ENCODE measurements around the gene ENKUR. TPM values are rescaled to one million over a fixed set of nuclear protein-coding genes. Genes with fewer than 3 reads are reported as not detected.

The ENKUR gene
- total and polyA plus RNA-seq, 10 of the 15 experiments (the other 5 are each of a cell fraction or from before 2014, with no cell fraction given) = 0.01 to 0.19 (median 0.11) TPM; not detected in 6

- 93% methylated on average over 1 of the region's 1 CpG for WGBS (ENCODE audit: insufficient coverage, insufficient replicate concordance, low lambda C conversion rate, missing lambda C conversion rate)
- Histone ChIP-seq H3K4me1 (ENCODE audit: control insufficient read depth, insufficient read depth, low read length) (no peaks in the 10 kb centered on the region), H3K9ac (ENCODE audit: control insufficient read depth, insufficient read depth, low read length) (no peak overlapping the region), H2AFZ (ENCODE audit: control insufficient read depth, low read depth, low read length) (no peak overlapping the region), H4K20me1 (ENCODE audit: control insufficient read depth, insufficient read depth) (no peaks in the 10 kb centered on the region), H3K9me3 (replicated peaks; ENCODE audit: control insufficient read depth, insufficient read depth, low read length) (no peaks in the 10 kb centered on the region), H3K4me3 (no peak overlapping the region), H3K27me3 (replicated peaks in 1 of 2; ENCODE audit: control insufficient read depth in 2 of 2, insufficient read depth in 2 of 2, low read length in 1 of 2) (no peaks in the 10 kb centered on the region), H3K27ac (ENCODE audit: control insufficient read depth, insufficient read depth) (no peak overlapping the region), H3K79me2 (ENCODE audit: control insufficient read depth, insufficient read depth, low read length) (no peaks in the 10 kb centered on the region), H3K4me2 (ENCODE audit: control insufficient read depth, insufficient read depth) (no peak overlapping the region), H3K36me3 (ENCODE audit: control insufficient read depth in 2 of 2, insufficient read depth in 2 of 2, low read length in 1 of 2) (no peaks in the 10 kb centered on the region)
- intact Hi-C loops (cut with micrococcal nuclease; ENCODE audit: unreplicated experiment) = no loop called here
- TF ChIP-seq SUZ12 (IDR thresholded peaks at IDR 0.05; ENCODE audit: unreplicated experiment) (no peak), SMARCA5 (IDR thresholded peaks at IDR 0.05) (no peak), TCF12 (IDR thresholded peaks at IDR 0.05; ENCODE audit: low read depth, low read length) (no peak), RAD21 (IDR thresholded peaks at IDR 0.05; ENCODE audit: insufficient read depth, low read depth, low read length) (0 out of 2 replicates have a peak, but pooled peaks have one; percentile 6)
- ChIA-PET CTCF (interaction anchor here (7.0 kb wide), 1 partner anchor 52 kb away, joined by 52 read pairs; no protein-coding TSS in a partner anchor), RAD21 (ENCODE audit: unreplicated experiment) (interaction anchor here (6.5 kb wide), 1 partner anchor 54 kb away, joined by 33 read pairs; no protein-coding TSS in a partner anchor), POLR2A (no interaction called here), SMC1A (ENCODE audit: uncharacterized antibody, unreplicated experiment) (interaction anchor here (1.0 to 3.8 kb wide), 3 partner anchors 10 to 54 kb away, joined by 3 to 18 read pairs (median 6); no protein-coding TSS in a partner anchor)
- in situ Hi-C loops (cut with MboI) = no loop called here
- no peak for ATAC-seq
- FAIRE-seq = no peak
- no peak for DNase-seq (ENCODE audit: low read depth, low spot score)
- BruUV-seq (replicated peaks) = no TSS peak
These were observed 10.5 kb upstream of the ENKUR start for GRCh38 chr10:25026463-25026862.

GRCh38 chr10:25024528-25024927 lies 8.6 kb upstream of the ENKUR start:
- ChIA-PET CTCF (interaction anchor here (1.0 to 7.0 kb wide), 4 partner anchors 8 to 407 kb away, joined by 3 to 52 read pairs (median 3); partner anchors contain the start of genes ENKUR and THNSL1), POLR2A (no interaction called here), RAD21 (ENCODE audit: unreplicated experiment) (interaction anchor here (6.5 kb wide), 1 partner anchor 56 kb away, joined by 33 read pairs; no protein-coding TSS in a partner anchor), SMC1A (ENCODE audit: uncharacterized antibody, unreplicated experiment) (interaction anchor here (0.5 to 3.8 kb wide), 7 partner anchors 12 to 407 kb away, joined by 3 to 18 read pairs (median 4); no protein-coding TSS in a partner anchor)
- TF ChIP-seq ZBTB4 (CRISPR knock-in tag; IDR thresholded peaks at IDR 0.05) (no peak), MYC (IDR thresholded peaks at IDR 0.05; ENCODE audit: insufficient read depth, insufficient read length, insufficient replicate concordance, low read length, severe bottlenecking) (no peak), GATAD2B (conservative IDR thresholded peaks at IDR 0.05; ENCODE audit: low read depth) (no peak), SREBF2 (IDR thresholded peaks at IDR 0.05; ENCODE audit: low read length) (no peak)
- Histone ChIP-seq H3K9ac (ENCODE audit: control insufficient read depth, insufficient read depth, low read length) (no peak overlapping the region), H3K4me3 (no peak overlapping the region), H3K79me2 (ENCODE audit: control insufficient read depth, insufficient read depth, low read length) (no peaks in the 10 kb centered on the region), H2AFZ (ENCODE audit: control insufficient read depth, low read depth, low read length) (no peak overlapping the region), H3K27ac (ENCODE audit: control insufficient read depth, insufficient read depth) (no peak overlapping the region), H3K27me3 (replicated peaks in 1 of 2; ENCODE audit: control insufficient read depth in 2 of 2, insufficient read depth in 2 of 2, low read length in 1 of 2) (no peaks in the 10 kb centered on the region), H3K4me2 (ENCODE audit: control insufficient read depth, insufficient read depth) (no peak overlapping the region), H3K9me3 (replicated peaks; ENCODE audit: control insufficient read depth, insufficient read depth, low read length) (no peaks in the 10 kb centered on the region), H3K4me1 (ENCODE audit: control insufficient read depth, insufficient read depth, low read length) (no peaks in the 10 kb centered on the region), H3K36me3 (ENCODE audit: control insufficient read depth in 2 of 2, insufficient read depth in 2 of 2, low read length in 1 of 2) (no peaks in the 10 kb centered on the region), H4K20me1 (ENCODE audit: control insufficient read depth, insufficient read depth) (no peaks in the 10 kb centered on the region)
- WGBS (ENCODE audit: insufficient coverage, insufficient replicate concordance, low lambda C conversion rate, missing lambda C conversion rate) = 95% methylated on average over 8 of the region's 8 CpGs
- ATAC-seq (no peak), DNase-seq (ENCODE audit: low read depth, low spot score) (no peak), FAIRE-seq (no peak)
- intact Hi-C loops (cut with micrococcal nuclease; ENCODE audit: unreplicated experiment) (no loop called here), in situ Hi-C loops (cut with MboI) (no loop called here)
- no TSS peak for BruUV-seq (replicated peaks)
